Measurements from ENCODE around the gene AXL. TPM values are rescaled to one million over a fixed set of nuclear protein-coding genes. Genes with fewer than 3 reads are reported as not detected.
"Not testable (repeated sequence)": the region's sequence is repeated elsewhere in the genome, so short reads cannot be mapped to it uniquely, and the experiment has no call there.

Gene AXL
- total RNA-seq, 1 experiment from 2014 or later = 236 TPM

DNA sequence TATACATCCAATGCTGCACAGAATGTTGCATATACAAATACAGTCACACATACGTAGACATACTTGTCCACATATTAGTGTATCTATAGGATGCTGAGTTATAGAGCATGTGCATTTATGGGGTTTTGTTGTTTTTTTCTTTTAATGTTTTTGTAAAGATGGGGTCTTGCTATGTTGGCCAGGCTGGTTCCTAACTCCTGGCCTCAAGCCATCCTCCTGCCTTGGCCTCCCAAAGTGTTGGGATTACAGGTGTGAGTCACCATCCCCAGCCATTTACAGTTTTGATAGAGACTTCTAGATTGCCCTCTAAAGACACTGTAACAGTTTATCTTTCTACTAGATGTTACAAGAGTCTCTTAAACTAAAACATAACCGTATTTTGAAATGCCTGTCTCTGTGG lies 59.5 kb downstream of the AXL start:
- no peak for TF ChIP-seq EZH2 (IDR thresholded peaks at IDR 0.05; ENCODE audit: low read depth)
- TF ChIP-seq, protein P1, sequence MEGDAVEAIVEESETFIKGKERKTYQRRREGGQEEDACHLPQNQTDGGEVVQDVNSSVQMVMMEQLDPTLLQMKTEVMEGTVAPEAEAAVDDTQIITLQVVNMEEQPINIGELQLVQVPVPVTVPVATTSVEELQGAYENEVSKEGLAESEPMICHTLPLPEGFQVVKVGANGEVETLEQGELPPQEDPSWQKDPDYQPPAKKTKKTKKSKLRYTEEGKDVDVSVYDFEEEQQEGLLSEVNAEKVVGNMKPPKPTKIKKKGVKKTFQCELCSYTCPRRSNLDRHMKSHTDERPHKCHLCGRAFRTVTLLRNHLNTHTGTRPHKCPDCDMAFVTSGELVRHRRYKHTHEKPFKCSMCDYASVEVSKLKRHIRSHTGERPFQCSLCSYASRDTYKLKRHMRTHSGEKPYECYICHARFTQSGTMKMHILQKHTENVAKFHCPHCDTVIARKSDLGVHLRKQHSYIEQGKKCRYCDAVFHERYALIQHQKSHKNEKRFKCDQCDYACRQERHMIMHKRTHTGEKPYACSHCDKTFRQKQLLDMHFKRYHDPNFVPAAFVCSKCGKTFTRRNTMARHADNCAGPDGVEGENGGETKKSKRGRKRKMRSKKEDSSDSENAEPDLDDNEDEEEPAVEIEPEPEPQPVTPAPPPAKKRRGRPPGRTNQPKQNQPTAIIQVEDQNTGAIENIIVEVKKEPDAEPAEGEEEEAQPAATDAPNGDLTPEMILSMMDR (conservative IDR thresholded peaks at IDR 0.05) = no peak
- no peak overlapping the region for H2AFZ ChIP-seq
- no peaks in the 10 kb centered on the region for H3K9me2 ChIP-seq (ENCODE audit: insufficient read depth)
- H3K79me2 ChIP-seq (ENCODE audit: low read depth) = no peaks in the 10 kb centered on the region
- BruUV-seq (replicated peaks) = no TSS peak
- no peaks in the 10 kb centered on the region for H3K27me3 ChIP-seq (ENCODE audit: insufficient read depth, low read depth)
- no peak overlapping the region for H3K4me2 ChIP-seq
- intact Hi-C loops (cut with micrococcal nuclease; ENCODE audit: unreplicated experiment) = no loop called here
- H3K9me3 ChIP-seq (ENCODE audit: insufficient read depth, low read depth) = no peaks in the 10 kb centered on the region
- DNase-seq = no peak
- H3F3A ChIP-seq (ENCODE audit: insufficient read depth, low read depth) = peaks cover 21% of the 10 kb centered on the region
- ChIA-PET CTCF (no interaction called here), POLR2A (ENCODE audit: unreplicated experiment) (no interaction called here)
- H3K36me3 ChIP-seq (ENCODE audit: low read depth) = peaks cover 68% of the 10 kb centered on the region
- no peaks in the 10 kb centered on the region for H3K4me1 ChIP-seq (replicated peaks; ENCODE audit: insufficient read depth)
- no peak overlapping the region for H3K4me3 ChIP-seq
- H4K20me1 ChIP-seq (ENCODE audit: insufficient read depth) = peaks cover 14% of the 10 kb centered on the region
- H3K27ac ChIP-seq = no peak overlapping the region

DNA sequence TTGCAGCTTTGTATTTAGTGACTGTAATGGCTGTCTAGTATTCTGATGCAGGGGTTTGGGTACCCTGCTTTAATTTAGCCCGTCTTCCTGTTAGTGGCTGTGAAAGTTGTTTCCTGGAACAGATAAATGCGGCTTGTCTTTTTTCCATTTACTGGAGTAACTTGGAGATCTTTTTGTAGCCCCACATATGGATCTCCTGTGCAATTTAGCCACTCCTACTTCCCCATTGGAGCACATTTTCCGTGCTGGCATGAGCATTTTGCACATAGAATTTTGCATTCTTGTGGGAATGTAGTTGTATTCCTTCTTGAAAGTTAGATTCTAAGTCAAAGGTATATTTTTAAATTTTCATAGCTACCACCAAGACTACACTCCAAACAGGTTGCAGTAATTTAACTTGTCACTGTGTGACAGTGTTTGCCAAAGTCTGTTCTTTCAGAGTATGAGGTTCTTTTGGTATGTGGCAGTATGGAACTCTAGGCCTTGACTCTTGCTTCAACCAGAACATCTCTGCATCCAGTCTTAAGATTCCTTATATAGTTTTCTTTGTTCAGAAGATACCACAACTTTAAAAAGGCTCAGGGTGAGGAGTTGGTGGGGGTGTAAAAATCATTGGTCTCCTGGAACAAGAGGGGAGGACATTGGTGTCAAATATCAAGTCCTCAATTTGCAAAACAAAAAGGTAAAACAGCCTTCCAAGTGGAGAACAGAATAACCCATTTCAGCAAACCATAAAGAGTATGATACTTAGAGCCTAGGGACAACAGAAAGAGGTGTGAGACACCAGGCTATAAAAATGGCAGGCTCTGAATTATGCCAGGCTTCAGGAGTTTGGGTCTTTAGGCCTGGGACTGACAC lies 69.9 kb downstream of the AXL start:
- H3K9me3 ChIP-seq (ENCODE audit: insufficient read depth, low read depth) = no peaks in the 10 kb centered on the region
- POLR2A ChIA-PET (ENCODE audit: unreplicated experiment) = no interaction called here

DNA sequence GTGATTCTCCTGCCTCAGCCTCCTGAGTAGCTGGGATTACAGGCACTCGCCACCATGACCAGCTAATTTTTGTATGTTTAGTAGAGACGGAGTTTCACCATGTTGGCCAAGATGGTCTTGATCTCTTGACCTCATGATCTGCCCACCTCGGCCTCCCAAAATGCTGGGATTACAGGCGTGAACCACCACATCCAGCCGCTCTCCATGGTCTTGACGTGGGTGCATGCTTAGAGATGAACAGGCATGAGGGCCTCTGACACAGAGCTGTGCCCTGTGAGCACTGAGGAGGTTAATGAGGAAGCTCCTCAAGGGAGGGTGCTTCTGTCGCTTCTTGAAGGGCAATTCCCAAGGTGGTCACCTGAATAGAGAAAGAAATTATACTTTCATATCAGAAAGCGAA lies 70.8 kb downstream of the AXL start:
- H3K36me3 ChIP-seq (ENCODE audit: low read depth) = peaks cover 55% of the 10 kb centered on the region
- POLR2A ChIA-PET (ENCODE audit: unreplicated experiment) = not testable (repeated sequence)

More for the DNA sequence above, 69.9 kb downstream of the AXL start:
- H3K27ac ChIP-seq = no peak overlapping the region
- no peaks in the 10 kb centered on the region for H3K4me1 ChIP-seq (replicated peaks; ENCODE audit: insufficient read depth)
- no peaks in the 10 kb centered on the region for H3K9me2 ChIP-seq (ENCODE audit: insufficient read depth)
- peaks cover 6% of the 10 kb centered on the region; the same call in 1 of the 2 replicates for H4K20me1 ChIP-seq (ENCODE audit: insufficient read depth)
- no peaks in the 10 kb centered on the region; the same call in 1 of the 2 replicates for H3F3A ChIP-seq (ENCODE audit: insufficient read depth, low read depth)
- no TSS peak for BruUV-seq (replicated peaks)
- H3K36me3 ChIP-seq (ENCODE audit: low read depth) = peaks cover 53% of the 10 kb centered on the region
- H3K4me2 ChIP-seq = no peak overlapping the region
- no peak overlapping the region for H2AFZ ChIP-seq
- no peak for DNase-seq
- H3K4me3 ChIP-seq = no peak overlapping the region
- H3K79me2 ChIP-seq (ENCODE audit: low read depth) = no peaks in the 10 kb centered on the region
- CTCF ChIA-PET = no interaction called here
- H3K27me3 ChIP-seq (ENCODE audit: insufficient read depth, low read depth) = no peaks in the 10 kb centered on the region
- TF ChIP-seq, protein P1 (conservative IDR thresholded peaks at IDR 0.05) = no peak
- TF ChIP-seq EZH2 (IDR thresholded peaks at IDR 0.05; ENCODE audit: low read depth) = no peak
- intact Hi-C loops (cut with micrococcal nuclease; ENCODE audit: unreplicated experiment) = no loop called here

More for the DNA sequence above, 70.8 kb downstream of the AXL start:
- intact Hi-C loops (cut with micrococcal nuclease; ENCODE audit: unreplicated experiment); H4K20me1 ChIP-seq (ENCODE audit: insufficient read depth); H3K4me3 ChIP-seq; H3K4me2 ChIP-seq; BruUV-seq (replicated peaks); H3K27ac ChIP-seq; H3K9me3 ChIP-seq (ENCODE audit: insufficient read depth, low read depth); H3K4me1 ChIP-seq (replicated peaks; ENCODE audit: insufficient read depth); DNase-seq; H3K27me3 ChIP-seq (ENCODE audit: insufficient read depth, low read depth); H3F3A ChIP-seq (ENCODE audit: insufficient read depth, low read depth); H3K9me2 ChIP-seq (ENCODE audit: insufficient read depth); H2AFZ ChIP-seq; CTCF ChIA-PET; H3K79me2 ChIP-seq (ENCODE audit: low read depth): not testable (repeated sequence)
